Measurements from ENCODE around the gene TAS2R40. TPM values are rescaled to one million over a fixed set of nuclear protein-coding genes. Genes with fewer than 3 reads are reported as not detected.

The TAS2R40 gene
- total RNA-seq, 1 donor from 2014 or later, result not detected

GRCh38 chr7:143199040-143199439 is 22.8 kb upstream of the TAS2R40 start:
- H3K36me3 ChIP-seq, result no peaks in the 10 kb centered on the region
- Mint-ChIP-seq H3K4me3 (no peak overlapping the region), H3K27me3 (ENCODE audit: insufficient read depth, low read depth) (peaks cover 2% of the 10 kb centered on the region), H3K4me1 (peaks cover 8% of the 10 kb centered on the region), H3K9me3 (peaks cover 7% of the 10 kb centered on the region), H3K27ac (no peak overlapping the region), H3K36me3 (no peaks in the 10 kb centered on the region)
- no peaks in the 10 kb centered on the region for H3K79me2 ChIP-seq (ENCODE audit: low read depth)
- no peak overlapping the region for H3K9ac ChIP-seq
- no peaks in the 10 kb centered on the region for H3K9me3 ChIP-seq (ENCODE audit: low read depth)
- H3K4me1 ChIP-seq, result peaks cover 7% of the 10 kb centered on the region
- no peaks in the 10 kb centered on the region for H3K27me3 ChIP-seq
- H3K4me3 ChIP-seq, result no peak overlapping the region
- no peak overlapping the region for H3K27ac ChIP-seq
- no peaks in the 10 kb centered on the region for H4K20me1 ChIP-seq (ENCODE audit: low read depth)
- TF ChIP-seq EZH2 (IDR thresholded peaks at IDR 0.05) (no peak), CTCF (IDR thresholded peaks at IDR 0.05) (no peak), EZH2phosphoT487 (IDR thresholded peaks at IDR 0.05) (no peak)
- H3K4me2 ChIP-seq, result no peak overlapping the region
- no peaks in the 10 kb centered on the region for H3F3A ChIP-seq (ENCODE audit: low read depth)
- H2AFZ ChIP-seq (replicated peaks), result no peak overlapping the region
- no peak for DNase-seq (ENCODE audit: low spot score)

DNA sequence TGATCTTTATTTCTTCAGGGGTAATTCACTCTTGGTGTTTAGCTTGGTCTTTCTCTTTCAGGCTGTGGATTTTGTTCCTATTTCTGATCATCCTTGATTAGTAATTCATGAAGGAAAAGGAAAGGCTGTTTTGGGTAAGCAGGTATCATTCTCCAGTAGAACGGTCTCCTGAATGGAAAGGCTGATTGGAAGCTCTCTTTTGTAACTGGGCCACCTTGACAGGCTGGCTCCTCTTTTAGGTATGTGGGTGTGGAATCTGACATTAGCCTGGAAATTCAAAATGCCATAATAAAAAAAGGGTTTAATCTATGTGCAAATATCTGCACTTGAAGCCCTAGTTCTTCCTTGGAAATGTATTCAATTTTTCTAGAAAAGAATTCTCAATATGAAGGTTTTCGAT is 19.7 kb upstream of the TAS2R40 start:
- H3K36me3 ChIP-seq, result no peaks in the 10 kb centered on the region
- H4K20me1 ChIP-seq (ENCODE audit: low read depth), result no peaks in the 10 kb centered on the region
- H3K79me2 ChIP-seq (ENCODE audit: low read depth), result no peaks in the 10 kb centered on the region
- no peak for TF ChIP-seq EZH2phosphoT487 (IDR thresholded peaks at IDR 0.05)
- no peak for TF ChIP-seq CTCF (IDR thresholded peaks at IDR 0.05)
- TF ChIP-seq EZH2 (IDR thresholded peaks at IDR 0.05), result no peak
- no peak overlapping the region for H3K9ac ChIP-seq
- H3K4me1 ChIP-seq, result peaks cover 7% of the 10 kb centered on the region
- Mint-ChIP-seq H3K4me3 (no peak overlapping the region), H3K27ac (no peak overlapping the region), H3K36me3 (no peaks in the 10 kb centered on the region), H3K9me3 (peaks cover 7% of the 10 kb centered on the region), H3K4me1 (peaks cover 8% of the 10 kb centered on the region), H3K27me3 (ENCODE audit: insufficient read depth, low read depth) (peaks cover 2% of the 10 kb centered on the region)
- no peak overlapping the region for H2AFZ ChIP-seq (replicated peaks)
- no peaks in the 10 kb centered on the region for H3K27me3 ChIP-seq
- no peak for DNase-seq (ENCODE audit: low spot score)
- no peak overlapping the region for H3K4me3 ChIP-seq
- H3K27ac ChIP-seq, result no peak overlapping the region
- H3K4me2 ChIP-seq, result no peak overlapping the region
- no peaks in the 10 kb centered on the region for H3K9me3 ChIP-seq (ENCODE audit: low read depth)
- no peaks in the 10 kb centered on the region for H3F3A ChIP-seq (ENCODE audit: low read depth)

- Histone ChIP-seq H3K27me3 (no peaks in the 10 kb centered on the region), H3K79me2 (ENCODE audit: low read depth) (no peaks in the 10 kb centered on the region), H3K9me3 (ENCODE audit: low read depth) (no peaks in the 10 kb centered on the region), H3K36me3 (no peaks in the 10 kb centered on the region), H3K4me2 (no peak overlapping the region), H4K20me1 (ENCODE audit: low read depth) (no peaks in the 10 kb centered on the region), H3K9ac (no peak overlapping the region), H3K4me3 (no peak overlapping the region), H2AFZ (replicated peaks) (no peak overlapping the region), H3K27ac (no peak overlapping the region), H3K4me1 (peaks cover 7% of the 10 kb centered on the region), H3F3A (ENCODE audit: low read depth) (no peaks in the 10 kb centered on the region)
- TF ChIP-seq EZH2phosphoT487 (IDR thresholded peaks at IDR 0.05) (no peak), EZH2 (IDR thresholded peaks at IDR 0.05) (no peak), CTCF (IDR thresholded peaks at IDR 0.05) (no peak)
- Mint-ChIP-seq H3K4me3 (no peak overlapping the region), H3K4me1 (peaks cover 8% of the 10 kb centered on the region), H3K27ac (no peak overlapping the region), H3K36me3 (no peaks in the 10 kb centered on the region), H3K9me3 (peaks cover 7% of the 10 kb centered on the region), H3K27me3 (ENCODE audit: insufficient read depth, low read depth) (no peaks in the 10 kb centered on the region)
- peak; percentile 11 for DNase-seq (ENCODE audit: low spot score)
These were observed 18.5 kb upstream of the TAS2R40 start for GRCh38 chr7:143203386-143203785.

All from neural progenitor cell (in vitro differentiated cells).